Measurements from ENCODE around the gene SLC6A1. TPM values are rescaled to one million over a fixed set of nuclear protein-coding genes. Genes with fewer than 3 reads are reported as not detected.

The SLC6A1 gene
- total and polyA plus RNA-seq, 2 of the 8 experiments (the other 6 are each of a cell fraction or from before 2014, with no cell fraction given): 0.30 to 0.63 TPM

DNA sequence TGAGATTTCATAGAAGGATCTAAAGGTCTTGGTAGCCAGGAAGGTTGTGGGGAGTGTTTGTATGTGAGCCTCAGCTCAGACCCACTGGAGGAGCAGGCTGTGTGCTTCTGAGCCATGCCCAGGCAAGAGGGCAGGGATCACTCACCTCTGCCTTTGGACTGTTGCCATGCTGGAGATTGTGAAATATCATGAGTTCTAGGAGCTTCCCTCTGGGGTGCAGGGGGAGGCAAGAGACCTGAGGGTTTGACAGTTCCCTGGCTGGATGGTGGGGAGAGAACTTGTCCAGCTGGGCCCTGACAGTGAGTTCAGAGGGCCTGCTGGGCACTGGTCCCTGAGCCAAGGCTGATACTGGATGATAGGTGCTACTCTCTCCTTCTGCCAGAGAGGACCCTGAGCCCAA is 6.0 kb downstream of the SLC6A1 start:
- no peak overlapping the region for H2BK12ac ChIP-seq (ENCODE audit: low read depth, low read length)
- peaks cover under 1% of the 10 kb centered on the region; the same call in 1 of the 2 replicates for H3K23me2 ChIP-seq (ENCODE audit: low read depth, low read length)
- H3K27me3 ChIP-seq (replicated peaks in 1 of 4; ENCODE audit: control insufficient read depth in 3 of 4, extremely low read depth in 1 of 4, insufficient read depth in 3 of 4, low read length in 3 of 4): peaks cover 12 to 24% (median 22%) of the 10 kb centered on the region in 4 experiments
- H3K79me1 ChIP-seq (ENCODE audit: low read depth, low read length): no peaks in the 10 kb centered on the region
- no peak overlapping the region for H3K9ac ChIP-seq (replicated peaks in 1 of 4; ENCODE audit: extremely low read depth in 1 of 4, low read depth in 3 of 4, low read length in 3 of 4)
- ChIA-PET POLR2A (ENCODE audit: partially characterized antibody) (interaction anchor here (0.7 kb wide), 1 partner anchor 53 kb away, joined by 3 read pairs; no protein-coding TSS in a partner anchor), CTCF (ENCODE audit: partially characterized antibody) (interaction anchor here (0.5 to 13.4 kb wide), 6 partner anchors 10 to 109 kb away, joined by 3 to 100 read pairs (median 9); no protein-coding TSS in a partner anchor)
- no peaks in the 10 kb centered on the region for H3K9me3 ChIP-seq (ENCODE audit: insufficient read depth in 2 of 2, low read depth in 1 of 2, low read length in 1 of 2)
- DNase-seq (ENCODE audit: low read depth in 1 of 2, low spot score in 2 of 2) (no peak), FAIRE-seq (no peak)
- no peak overlapping the region for H4K8ac ChIP-seq (ENCODE audit: extremely low read depth, insufficient read depth, low read length)
- H3K27ac ChIP-seq (ENCODE audit: low read depth, low read length): no peak overlapping the region
- no peak overlapping the region for H3K14ac ChIP-seq (ENCODE audit: insufficient read length)
- H2AK5ac ChIP-seq (ENCODE audit: low read depth, low read length): no peak overlapping the region
- no peak overlapping the region for H4K5ac ChIP-seq (ENCODE audit: insufficient read length, low read depth, low read length)
- H3K18ac ChIP-seq (ENCODE audit: extremely low read depth, low read length): no peak overlapping the region
- no peak overlapping the region for H3K4me3 ChIP-seq (ENCODE audit: extremely low read depth in 1 of 4, insufficient read depth in 2 of 4, low read depth in 3 of 4, low read length in 4 of 4)
- no peak overlapping the region for H3K23ac ChIP-seq (ENCODE audit: insufficient read length)
- H3K4ac ChIP-seq (replicated peaks; ENCODE audit: insufficient read length, low read depth, low read length): no peak overlapping the region
- no peak overlapping the region for H4K91ac ChIP-seq (replicated peaks; ENCODE audit: insufficient read length, low read length)
- H2BK5ac ChIP-seq (ENCODE audit: low read depth, low read length): no peak overlapping the region
- H3K36me3 ChIP-seq (ENCODE audit: control insufficient read depth in 2 of 4, insufficient read depth in 4 of 4, low read length in 3 of 4): no peaks in the 10 kb centered on the region
- no peak overlapping the region for H3K4me2 ChIP-seq (ENCODE audit: insufficient read depth in 1 of 2, low read depth in 2 of 2, low read length in 2 of 2)
- no peaks in the 10 kb centered on the region for H4K20me1 ChIP-seq (replicated peaks in 1 of 2; ENCODE audit: control insufficient read depth in 1 of 2, insufficient read depth in 2 of 2, low read length in 2 of 2)
- H3K4me1 ChIP-seq (replicated peaks in 1 of 4; ENCODE audit: control insufficient read depth in 3 of 4, insufficient read depth in 4 of 4, low read length in 3 of 4): peaks cover 0 to 6% (median 3%) of the 10 kb centered on the region in 4 experiments; a peak in 3 of 7 replicates
- no peak overlapping the region for H2BK120ac ChIP-seq (replicated peaks; ENCODE audit: low read depth, low read length)
- no peak overlapping the region for H2BK15ac ChIP-seq (ENCODE audit: low read length)
- no peak overlapping the region for H2BK20ac ChIP-seq (ENCODE audit: low read length)
- no peak overlapping the region for H2AFZ ChIP-seq (ENCODE audit: low read length)
- no peaks in the 10 kb centered on the region for H3K79me2 ChIP-seq (ENCODE audit: control insufficient read depth in 1 of 2, insufficient read depth in 2 of 2, low read length in 2 of 2)
- H3K56ac ChIP-seq (replicated peaks; ENCODE audit: insufficient read length, low read depth, low read length): no peak overlapping the region
- TF ChIP-seq POLR2A (IDR thresholded peaks at IDR 0.05; ENCODE audit: control extremely low read depth in 1 of 2, low read depth in 2 of 2, low read length in 2 of 2) (no peak), ASH2L (IDR thresholded peaks at IDR 0.05; ENCODE audit: low read length) (no peak), GABPA (IDR thresholded peaks at IDR 0.05; ENCODE audit: borderline replicate concordance, insufficient read depth, low read length) (no peak), CBX5 (IDR thresholded peaks at IDR 0.05; ENCODE audit: low read depth, low read length) (no peak), SIN3A (conservative IDR thresholded peaks at IDR 0.05 in 1 of 2, IDR thresholded peaks at IDR 0.05 in 1 of 2; ENCODE audit: low read depth in 1 of 2, low read length in 2 of 2) (no peak), RXRA (IDR thresholded peaks at IDR 0.05; ENCODE audit: insufficient read depth, low read depth, low read length) (no peak), EGR1 (IDR thresholded peaks at IDR 0.05; ENCODE audit: borderline replicate concordance, low read depth, low read length) (no peak), HDAC6 (IDR thresholded peaks at IDR 0.05; ENCODE audit: low read depth, low read length) (no peak), GTF2F1 (IDR thresholded peaks at IDR 0.05; ENCODE audit: borderline replicate concordance, low read depth, low read length) (no peak), FOSL1 (IDR thresholded peaks at IDR 0.05; ENCODE audit: insufficient read depth, low read depth, low read length) (no peak), SRF (IDR thresholded peaks at IDR 0.05; ENCODE audit: low read depth, low read length) (no peak), NRF1 (IDR thresholded peaks at IDR 0.05; ENCODE audit: low read depth, low read length) (no peak), KDM5A (IDR thresholded peaks at IDR 0.05; ENCODE audit: low read length) (no peak), HDAC2 (IDR thresholded peaks at IDR 0.05; ENCODE audit: borderline replicate concordance in 1 of 2, low read depth in 2 of 2, low read length in 2 of 2) (no peak)
- TF ChIP-seq, protein P1, sequence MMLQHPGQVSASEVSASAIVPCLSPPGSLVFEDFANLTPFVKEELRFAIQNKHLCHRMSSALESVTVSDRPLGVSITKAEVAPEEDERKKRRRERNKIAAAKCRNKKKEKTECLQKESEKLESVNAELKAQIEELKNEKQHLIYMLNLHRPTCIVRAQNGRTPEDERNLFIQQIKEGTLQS (IDR thresholded peaks at IDR 0.05; ENCODE audit: insufficient read depth, low read depth, low read length): no peak

Data from H1 (cell line).